Coronary artery (tissue), 2 donors: Measurements from ENCODE around the gene TAPBPL.
A peak's percentile ranks its signal among the peaks of the same experiment; 100 is the strongest.

Experiments used
- DNase-seq: peaks from one replicate; pipeline ENCODE4 v3.0.0-alpha.2; 2017; ENCODE audit warnings: low spot score
- H3K27ac ChIP-seq, 2 donors: fragments of 200-600 bp; sonication (generic); one replicate each; pipeline ENCODE4 v1.5.1; 2016 to 2019
- H3K4me3 ChIP-seq: fragments of 200-600 bp; sonication (generic); 2 replicates; pipeline ENCODE4 v1.5.1; 2016; ENCODE audit warnings: mild to moderate bottlenecking, moderate library complexity
- TF ChIP-seq, protein P1 (sequence below): fragments of 200-600 bp; sonication (generic); IDR thresholded peaks from one replicate; pipeline ENCODE4 v1.5.1; 2019; ENCODE audit warnings: antibody characterized with exemption

The TAPBPL gene

DNA sequence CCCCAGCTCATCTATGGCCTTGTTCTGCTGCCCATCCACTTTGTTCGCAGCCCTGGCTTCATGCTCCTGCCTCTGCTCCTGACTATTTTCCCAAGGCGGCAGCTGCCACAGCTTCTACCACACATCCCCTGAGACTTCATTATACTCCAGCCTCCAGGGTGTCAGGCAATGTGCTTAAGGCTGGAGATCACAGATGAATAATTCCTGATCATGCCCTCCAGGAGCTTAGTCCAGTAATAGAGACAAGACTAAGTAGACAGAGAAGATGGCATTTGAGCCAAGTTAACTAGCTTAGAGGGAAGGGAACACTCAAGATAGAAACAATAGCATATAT, 7.1 kb downstream of the TAPBPL start:
- TF ChIP-seq, protein P1, sequence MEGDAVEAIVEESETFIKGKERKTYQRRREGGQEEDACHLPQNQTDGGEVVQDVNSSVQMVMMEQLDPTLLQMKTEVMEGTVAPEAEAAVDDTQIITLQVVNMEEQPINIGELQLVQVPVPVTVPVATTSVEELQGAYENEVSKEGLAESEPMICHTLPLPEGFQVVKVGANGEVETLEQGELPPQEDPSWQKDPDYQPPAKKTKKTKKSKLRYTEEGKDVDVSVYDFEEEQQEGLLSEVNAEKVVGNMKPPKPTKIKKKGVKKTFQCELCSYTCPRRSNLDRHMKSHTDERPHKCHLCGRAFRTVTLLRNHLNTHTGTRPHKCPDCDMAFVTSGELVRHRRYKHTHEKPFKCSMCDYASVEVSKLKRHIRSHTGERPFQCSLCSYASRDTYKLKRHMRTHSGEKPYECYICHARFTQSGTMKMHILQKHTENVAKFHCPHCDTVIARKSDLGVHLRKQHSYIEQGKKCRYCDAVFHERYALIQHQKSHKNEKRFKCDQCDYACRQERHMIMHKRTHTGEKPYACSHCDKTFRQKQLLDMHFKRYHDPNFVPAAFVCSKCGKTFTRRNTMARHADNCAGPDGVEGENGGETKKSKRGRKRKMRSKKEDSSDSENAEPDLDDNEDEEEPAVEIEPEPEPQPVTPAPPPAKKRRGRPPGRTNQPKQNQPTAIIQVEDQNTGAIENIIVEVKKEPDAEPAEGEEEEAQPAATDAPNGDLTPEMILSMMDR, result no peak
- H3K4me3 ChIP-seq, result no peak overlapping the region
- H3K27ac ChIP-seq, result no peak overlapping the region
- DNase-seq, result no peak

DNA sequence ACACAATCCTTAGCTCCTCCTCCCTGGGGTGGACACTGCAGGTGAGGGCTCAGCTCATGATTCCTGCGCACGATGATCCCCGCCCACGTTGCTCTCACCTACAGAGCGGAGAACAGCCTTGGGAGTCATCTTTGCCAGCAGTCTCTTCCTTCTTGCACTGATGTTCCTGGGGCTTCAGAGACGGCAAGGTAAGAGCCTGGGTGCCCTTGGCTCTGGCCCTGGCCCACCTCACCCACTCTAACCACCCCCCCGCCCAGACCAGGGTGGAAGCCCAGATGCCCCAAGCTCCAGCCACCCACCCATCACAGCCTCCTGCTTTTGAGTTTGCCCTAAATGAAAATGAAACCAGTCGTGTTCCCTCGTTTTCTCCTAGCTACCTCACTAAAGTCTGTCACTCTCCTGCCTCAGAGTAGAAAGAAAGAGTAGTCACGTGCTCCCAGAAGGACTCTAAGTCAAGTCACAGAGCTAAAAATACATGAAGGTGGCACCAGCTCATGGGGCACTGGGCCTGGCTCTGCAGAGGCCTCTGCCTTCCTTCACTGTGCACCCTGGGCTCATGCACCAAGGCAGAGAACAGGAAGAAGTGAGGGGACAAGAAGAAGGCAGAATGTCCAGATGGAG, 9.0 kb downstream of the TAPBPL start:
- no peak for DNase-seq
- Histone ChIP-seq H3K4me3 (no peak overlapping the region), H3K27ac (peak overlapping the region in 1 of 2 donors; percentile 27)
- TF ChIP-seq, protein P1, result no peak

DNA sequence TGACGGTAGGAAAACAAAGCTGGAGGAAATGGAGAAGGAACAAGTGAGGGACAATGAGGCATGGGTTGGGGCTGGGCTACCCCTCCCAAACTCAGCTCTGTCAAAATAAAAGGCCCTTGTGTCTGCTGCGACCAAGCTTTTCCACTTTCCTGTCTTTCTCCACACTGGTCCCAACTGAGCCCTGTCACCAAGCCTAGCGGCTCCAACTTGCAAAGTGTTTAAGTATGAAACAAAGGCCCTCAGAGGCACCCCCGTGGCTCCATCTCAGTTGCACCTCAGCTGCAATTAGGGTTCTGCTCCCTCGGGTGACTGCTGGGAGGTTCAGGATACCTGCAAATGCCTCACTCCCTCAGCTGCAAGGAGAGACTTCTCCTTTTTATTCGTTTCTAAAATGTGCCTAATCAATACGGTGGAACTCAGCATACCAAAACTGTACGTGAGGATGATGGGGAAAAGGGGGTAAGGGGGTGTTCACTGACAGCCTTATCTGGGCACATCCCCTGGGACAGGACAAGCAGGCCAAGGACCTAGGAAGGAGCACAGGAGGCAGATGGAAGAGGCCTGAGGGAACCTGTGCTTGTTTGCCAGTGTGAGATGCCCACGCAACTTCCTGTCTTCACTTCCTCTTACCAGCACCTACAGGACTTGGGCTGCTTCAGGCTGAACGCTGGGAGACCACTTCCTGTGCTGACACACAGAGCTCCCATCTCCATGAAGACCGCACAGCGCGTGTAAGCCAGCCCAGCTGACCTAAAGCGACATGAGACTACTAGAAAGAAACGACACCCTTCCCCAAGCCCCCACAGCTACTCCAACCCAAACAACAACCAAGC, 9.8 kb downstream of the TAPBPL start:
- Histone ChIP-seq H3K4me3 (no peak overlapping the region), H3K27ac (peak overlapping the region in 1 of 2 donors; percentile 27)
- DNase-seq, result no peak
- TF ChIP-seq, protein P1, result no peak

DNA sequence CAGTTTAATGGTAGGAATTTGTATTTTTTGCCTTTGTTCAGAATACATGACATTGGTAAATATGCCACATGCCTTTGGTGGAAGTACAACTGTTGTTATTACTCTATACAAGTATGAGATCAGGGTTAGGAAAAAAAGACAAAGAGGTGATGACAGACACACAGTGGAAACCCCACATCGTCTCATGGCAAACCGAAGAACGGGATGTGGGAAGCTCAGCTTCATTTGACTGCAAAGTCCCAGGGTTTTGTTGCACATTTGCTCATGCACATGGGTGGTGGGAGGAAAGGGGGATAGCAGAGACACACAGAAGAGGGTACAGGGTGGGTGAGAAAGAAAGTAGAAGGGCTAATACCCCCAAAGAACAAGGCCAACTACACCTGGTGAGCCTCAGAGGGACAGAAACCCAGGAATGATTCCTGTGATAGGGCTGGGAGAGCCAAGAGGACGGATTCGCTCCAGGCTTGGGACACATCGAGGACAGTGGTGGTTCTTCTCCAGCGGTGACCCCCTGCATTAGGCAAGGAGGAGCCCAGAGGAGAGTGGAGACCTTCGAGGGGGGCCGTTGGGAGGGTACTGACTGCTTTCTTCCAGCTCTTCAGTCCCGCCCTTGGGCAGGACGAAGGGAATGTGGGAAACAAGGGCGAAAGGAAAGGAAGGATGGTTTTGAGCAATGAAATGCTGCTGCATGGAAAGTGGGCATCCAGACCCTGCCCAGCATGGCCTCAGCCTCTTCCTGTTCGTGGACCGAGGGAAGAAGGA, 10.6 kb downstream of the TAPBPL start:
- H3K4me3 ChIP-seq, result no peak overlapping the region
- TF ChIP-seq, protein P1, result no peak
- DNase-seq, result no peak
- peak overlapping the region in 1 of 2 donors; percentile 20 for H3K27ac ChIP-seq

DNA sequence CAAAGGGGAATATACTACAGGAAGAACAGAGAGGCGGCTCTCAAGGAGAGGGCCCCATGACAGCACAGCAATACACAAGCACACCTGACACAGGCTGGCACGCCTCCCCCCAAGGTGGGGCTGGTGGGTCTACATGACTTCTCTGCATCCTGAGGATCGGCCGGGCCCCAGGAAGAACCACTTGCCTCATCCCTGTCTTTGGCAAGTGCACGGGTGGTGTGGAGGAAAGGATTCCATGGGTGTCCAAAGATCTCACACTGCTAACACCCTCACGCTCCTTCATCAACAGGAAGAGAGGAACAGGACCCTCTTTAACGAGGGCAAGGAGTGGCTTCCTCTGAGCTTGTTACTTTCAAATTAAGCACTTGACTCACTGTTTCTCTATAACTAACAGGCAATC, 11.4 kb downstream of the TAPBPL start:
- peak overlapping the region in 1 of 2 donors; percentile 43 for H3K27ac ChIP-seq

DNA sequence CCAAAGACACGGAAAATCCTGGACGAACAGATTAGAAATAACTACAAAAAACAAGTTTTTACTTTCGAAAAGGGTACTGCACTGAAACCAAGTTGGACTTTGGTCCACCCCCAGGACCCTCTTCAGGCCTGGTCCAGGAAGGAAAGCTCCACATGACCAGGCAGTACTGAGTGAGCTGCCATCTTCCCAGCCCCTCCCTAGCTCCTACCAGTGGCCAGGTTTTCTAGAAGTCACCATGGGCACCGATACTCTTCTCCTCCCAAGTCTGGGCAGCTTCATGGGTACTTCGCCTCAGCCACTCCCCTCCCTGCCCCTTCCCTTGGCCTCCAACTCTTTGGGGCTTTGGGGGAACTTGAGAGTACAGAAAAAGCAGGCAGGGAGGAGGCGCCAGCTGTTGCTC, 12.0 kb downstream of the TAPBPL start:
- no peak for DNase-seq
- Histone ChIP-seq H3K27ac (peak overlapping the region in 1 of 2 donors; percentile 17), H3K4me3 (no peak overlapping the region)
- TF ChIP-seq, protein P1, result no peak

More for the DNA sequence above, 11.4 kb downstream of the TAPBPL start:
- TF ChIP-seq, protein P1, result no peak
- H3K4me3 ChIP-seq, result no peak overlapping the region
- DNase-seq, result no peak
